OCI-LY7 (cell line): ENCODE results near the gene ATG2A.

Experiments used
- EZH2phosphoT487 ChIP-seq: fragments of 200-600 bp; sonication (generic); IDR thresholded peaks from 2 replicates; pipeline ENCODE4 v1.6.1; 2018; ENCODE audit warnings: low read depth, borderline replicate concordance, mild to moderate bottlenecking, mixed run types, antibody characterized with exemption, low read length, moderate library complexity, mixed read lengths
- TF ChIP-seq, protein P1 (sequence below): fragments of 200-600 bp; sonication (generic); conservative IDR thresholded peaks from 2 replicates; pipeline ENCODE4 v1.5.1; 2014; ENCODE audit warnings: mild to moderate bottlenecking, antibody characterized with exemption, low read length, moderate library complexity, mixed read lengths

DNA sequence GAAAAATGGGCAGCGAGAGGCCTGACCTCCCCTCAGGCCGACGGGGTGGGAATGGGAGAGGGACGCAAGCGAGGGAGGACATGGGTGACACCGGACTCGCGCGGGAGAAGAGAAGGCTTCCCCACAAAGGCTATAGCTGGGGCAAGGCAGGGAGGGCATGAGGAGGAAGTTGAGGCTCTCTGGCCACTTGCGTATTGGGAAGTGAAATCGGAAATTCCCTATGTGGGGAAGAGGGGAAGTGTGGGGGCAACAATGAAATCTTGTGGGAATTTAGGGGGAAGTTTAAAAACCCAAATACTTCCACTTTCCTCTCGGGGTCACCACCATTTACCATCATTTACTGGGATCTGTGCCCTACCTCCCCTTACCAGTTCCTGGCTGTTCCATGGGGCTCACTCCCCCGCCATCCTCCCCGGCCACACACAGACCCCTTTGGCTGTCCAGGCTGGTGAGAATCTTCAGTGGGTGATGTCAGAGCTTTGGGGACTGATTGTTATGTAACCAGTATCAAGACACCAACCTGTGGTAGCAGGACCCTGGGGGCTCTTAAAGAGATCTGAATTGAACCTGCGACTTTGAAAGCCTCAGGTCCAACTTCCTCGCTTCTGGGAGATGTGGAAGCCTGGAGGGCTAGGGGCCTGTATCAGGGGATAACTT is 37.6 kb downstream of the ATG2A start:
- TF ChIP-seq, protein P1, sequence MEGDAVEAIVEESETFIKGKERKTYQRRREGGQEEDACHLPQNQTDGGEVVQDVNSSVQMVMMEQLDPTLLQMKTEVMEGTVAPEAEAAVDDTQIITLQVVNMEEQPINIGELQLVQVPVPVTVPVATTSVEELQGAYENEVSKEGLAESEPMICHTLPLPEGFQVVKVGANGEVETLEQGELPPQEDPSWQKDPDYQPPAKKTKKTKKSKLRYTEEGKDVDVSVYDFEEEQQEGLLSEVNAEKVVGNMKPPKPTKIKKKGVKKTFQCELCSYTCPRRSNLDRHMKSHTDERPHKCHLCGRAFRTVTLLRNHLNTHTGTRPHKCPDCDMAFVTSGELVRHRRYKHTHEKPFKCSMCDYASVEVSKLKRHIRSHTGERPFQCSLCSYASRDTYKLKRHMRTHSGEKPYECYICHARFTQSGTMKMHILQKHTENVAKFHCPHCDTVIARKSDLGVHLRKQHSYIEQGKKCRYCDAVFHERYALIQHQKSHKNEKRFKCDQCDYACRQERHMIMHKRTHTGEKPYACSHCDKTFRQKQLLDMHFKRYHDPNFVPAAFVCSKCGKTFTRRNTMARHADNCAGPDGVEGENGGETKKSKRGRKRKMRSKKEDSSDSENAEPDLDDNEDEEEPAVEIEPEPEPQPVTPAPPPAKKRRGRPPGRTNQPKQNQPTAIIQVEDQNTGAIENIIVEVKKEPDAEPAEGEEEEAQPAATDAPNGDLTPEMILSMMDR = no peak
- no peak for TF ChIP-seq EZH2phosphoT487
